A673 (cell line): ENCODE results near the gene CARD11. TPM values are rescaled to one million over a fixed set of nuclear protein-coding genes. Genes with fewer than 3 reads are reported as not detected.

ENCODE experiments used
- BruUV-seq: library from RNA; stranded (reverse); fragments of 400-500 nt; replicated peaks from 2 replicates; lab custom pipeline; 2021; lab: Mats Ljungman, UMichigan
- CTCF ChIA-PET: fragments of 300-600 bp; sonication (Branson Sonifier 250); formaldehyde crosslinking; loops from one replicate; lab custom pipeline; 2022; ENCODE audit warnings: antibody characterized with exemption; lab: Charles Lee
- POLR2A ChIA-PET: fragments of 300-600 bp; sonication (Branson Sonifier 250); formaldehyde crosslinking; loops from one replicate; lab custom pipeline; 2022; ENCODE audit warnings: antibody characterized with exemption; ENCODE audit not compliant: low non-redundant PET; lab: Charles Lee
- DNase-seq: peaks from one replicate; pipeline ENCODE4 v3.0.0-alpha.2; 2015; ENCODE audit warnings: low spot score
- H3K27ac ChIP-seq: fragments of 200-600 bp; sonication (generic); 2 replicates; pipeline ENCODE4 v1.5.1; 2016; ENCODE audit warnings: mixed run types, low read depth, mild to moderate bottlenecking, mixed read lengths, antibody characterized with exemption, low read length; ENCODE audit not compliant: poor library complexity, severe bottlenecking
- H3K27me3 ChIP-seq: fragments of 200-600 bp; sonication (generic); replicated peaks from 2 replicates; pipeline ENCODE4 v1.6.1; 2017; ENCODE audit warnings: mixed run types, low read depth, mild to moderate bottlenecking, mixed read lengths, antibody characterized with exemption, low read length; ENCODE audit not compliant: insufficient read depth, poor library complexity
- H3K36me3 ChIP-seq: fragments of 200-600 bp; sonication (generic); 2 replicates; pipeline ENCODE4 v1.6.1; 2016; ENCODE audit warnings: mixed run types, mild to moderate bottlenecking, mixed read lengths, antibody characterized with exemption, low read length; ENCODE audit not compliant: insufficient read depth, poor library complexity, severe bottlenecking
- H3K4me1 ChIP-seq: fragments of 200-600 bp; sonication (generic); 2 replicates; pipeline ENCODE4 v1.6.1; 2017; ENCODE audit warnings: mixed run types, mild to moderate bottlenecking, mixed read lengths, antibody characterized with exemption, low read length; ENCODE audit not compliant: insufficient read depth, poor library complexity, severe bottlenecking
- H3K4me3 ChIP-seq: fragments of 200-600 bp; sonication (generic); 2 replicates; pipeline ENCODE4 v1.5.1; 2016; ENCODE audit warnings: low read depth, mixed run types, mild to moderate bottlenecking, mixed read lengths, low read length; ENCODE audit not compliant: poor library complexity, severe bottlenecking
- H3K9me3 ChIP-seq: fragments of 200-600 bp; sonication (generic); 2 replicates; pipeline ENCODE4 v1.6.1; 2016; ENCODE audit warnings: mixed run types, low read depth, mild to moderate bottlenecking, mixed read lengths, antibody characterized with exemption, low read length; ENCODE audit not compliant: poor library complexity, severe bottlenecking
- EZH2 ChIP-seq: fragments of 200-600 bp; sonication (generic); IDR thresholded peaks from 2 replicates; pipeline ENCODE4 v1.6.1; 2017; ENCODE audit warnings: borderline replicate concordance, low read depth, mild to moderate bottlenecking, mixed read lengths, antibody characterized with exemption, low read length; ENCODE audit not compliant: poor library complexity, severe bottlenecking
- intact Hi-C: fragments of 100-400 bp; cut with micrococcal nuclease; formaldehyde crosslinking; loops from one replicate; pipeline ENCODE4 v1.10.0; 2022; ENCODE audit not compliant: unreplicated experiment
- total RNA-seq: library from RNA; stranded (reverse); gene quantifications from 2 replicates; pipeline ENCODE4 v1.2.3, GENCODE V29; 2021
- TF ChIP-seq, protein P1 (sequence below): fragments of 300-800, 200-600 bp; sonication (generic); conservative IDR thresholded peaks from 2 replicates; pipeline ENCODE4 v1.5.1; 2017; ENCODE audit warnings: low read depth, mild to moderate bottlenecking, antibody characterized with exemption, low read length, moderate library complexity, mixed read lengths

Gene CARD11
- total RNA-seq, 1 experiment from 2014 or later: 1.8 TPM

DNA sequence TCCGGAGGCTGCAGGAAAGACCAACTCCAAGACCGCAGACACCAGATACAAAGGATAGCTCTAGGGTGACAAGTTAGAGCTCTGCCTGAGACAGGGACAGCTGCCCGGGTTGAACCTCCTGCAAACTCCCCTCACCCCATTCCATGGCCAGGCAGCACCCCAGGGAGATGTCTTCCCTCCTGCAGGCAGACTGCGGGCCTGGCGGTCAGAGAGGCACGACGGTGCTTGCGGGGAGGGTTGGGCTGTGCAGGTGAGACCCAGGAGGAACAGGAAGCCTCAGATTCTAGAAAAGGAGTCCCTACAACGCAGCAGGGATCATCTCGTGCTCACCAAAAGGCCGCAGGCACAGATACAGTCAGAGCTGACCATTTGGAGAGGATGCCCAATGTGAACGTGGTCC is 34.6 kb downstream of the CARD11 start:
- intact Hi-C loops: no loop called here
- Histone ChIP-seq H3K36me3 (no peaks in the 10 kb centered on the region), H3K9me3 (no peaks in the 10 kb centered on the region), H3K4me3 (no peak overlapping the region), H3K27ac (peak overlapping the region; percentile 83), H3K4me1 (peaks cover 15% of the 10 kb centered on the region), H3K27me3 (no peaks in the 10 kb centered on the region)
- TF ChIP-seq EZH2: no peak
- TF ChIP-seq, protein P1, sequence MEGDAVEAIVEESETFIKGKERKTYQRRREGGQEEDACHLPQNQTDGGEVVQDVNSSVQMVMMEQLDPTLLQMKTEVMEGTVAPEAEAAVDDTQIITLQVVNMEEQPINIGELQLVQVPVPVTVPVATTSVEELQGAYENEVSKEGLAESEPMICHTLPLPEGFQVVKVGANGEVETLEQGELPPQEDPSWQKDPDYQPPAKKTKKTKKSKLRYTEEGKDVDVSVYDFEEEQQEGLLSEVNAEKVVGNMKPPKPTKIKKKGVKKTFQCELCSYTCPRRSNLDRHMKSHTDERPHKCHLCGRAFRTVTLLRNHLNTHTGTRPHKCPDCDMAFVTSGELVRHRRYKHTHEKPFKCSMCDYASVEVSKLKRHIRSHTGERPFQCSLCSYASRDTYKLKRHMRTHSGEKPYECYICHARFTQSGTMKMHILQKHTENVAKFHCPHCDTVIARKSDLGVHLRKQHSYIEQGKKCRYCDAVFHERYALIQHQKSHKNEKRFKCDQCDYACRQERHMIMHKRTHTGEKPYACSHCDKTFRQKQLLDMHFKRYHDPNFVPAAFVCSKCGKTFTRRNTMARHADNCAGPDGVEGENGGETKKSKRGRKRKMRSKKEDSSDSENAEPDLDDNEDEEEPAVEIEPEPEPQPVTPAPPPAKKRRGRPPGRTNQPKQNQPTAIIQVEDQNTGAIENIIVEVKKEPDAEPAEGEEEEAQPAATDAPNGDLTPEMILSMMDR: no peak
- DNase-seq: no peak
- CTCF ChIA-PET: interaction anchor here (0.6 kb wide), 1 partner anchor 43 kb away, joined by 5 read pairs; no protein-coding TSS in a partner anchor
- POLR2A ChIA-PET: no interaction called here
- no TSS peak for BruUV-seq

DNA sequence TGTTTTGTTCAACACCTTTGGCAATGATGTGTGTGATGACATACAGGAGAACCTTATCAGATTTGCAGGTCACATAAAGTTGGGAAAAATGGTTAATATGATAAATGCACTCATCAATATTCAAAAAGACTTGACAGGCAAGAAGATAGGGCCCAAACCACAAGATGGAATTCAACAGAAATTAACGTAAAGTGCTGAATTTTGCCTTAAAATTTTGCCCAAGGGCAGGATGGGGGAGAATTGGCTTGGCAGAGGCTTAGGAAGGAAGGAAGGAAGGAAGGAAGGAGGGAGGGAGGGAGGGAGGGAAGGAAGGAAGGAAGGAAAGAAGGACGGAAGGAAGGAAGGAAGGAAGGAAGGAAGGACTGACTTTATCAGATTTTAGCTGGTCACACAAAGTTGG is 35.3 kb downstream of the CARD11 start:
- Histone ChIP-seq H3K27me3 (no peaks in the 10 kb centered on the region), H3K9me3 (no peaks in the 10 kb centered on the region), H3K4me3 (no peak overlapping the region), H3K4me1 (peaks cover 15% of the 10 kb centered on the region), H3K27ac (peak overlapping the region; percentile 62), H3K36me3 (no peaks in the 10 kb centered on the region)
- ChIA-PET POLR2A (interaction anchor here (0.7 kb wide), 1 partner anchor 313 kb away, joined by 5 read pairs; no protein-coding TSS in a partner anchor), CTCF (no interaction called here)
- no peak for TF ChIP-seq EZH2
- TF ChIP-seq, protein P1: no peak
- intact Hi-C loops: no loop called here
- peak; percentile 77 for DNase-seq
- no TSS peak for BruUV-seq

DNA sequence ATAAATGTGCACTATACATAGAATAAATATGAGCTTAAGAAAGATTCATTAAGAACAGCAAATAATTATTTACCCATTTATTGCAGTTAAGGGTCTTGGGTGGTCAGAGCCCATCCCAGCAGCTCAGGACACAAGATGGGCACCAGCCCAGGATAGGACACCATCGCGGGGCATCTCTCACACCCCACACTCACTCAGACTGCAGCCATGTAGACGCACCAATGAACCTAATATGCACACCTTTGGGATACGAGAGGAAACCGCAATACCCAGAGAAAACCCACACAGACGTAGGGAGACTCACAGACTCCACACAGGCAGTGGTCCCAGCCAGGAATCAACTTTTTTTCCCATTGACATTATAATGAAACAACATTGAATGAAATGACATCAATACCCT is 36.0 kb downstream of the CARD11 start:
- peak overlapping the region; percentile 62 for H3K27ac ChIP-seq
- no TSS peak for BruUV-seq
- H3K36me3 ChIP-seq: no peaks in the 10 kb centered on the region
- H3K4me3 ChIP-seq: no peak overlapping the region
- no peaks in the 10 kb centered on the region for H3K9me3 ChIP-seq
- H3K4me1 ChIP-seq: peaks cover 15% of the 10 kb centered on the region
- H3K27me3 ChIP-seq: no peaks in the 10 kb centered on the region
- intact Hi-C loops: no loop called here
- TF ChIP-seq, protein P1: no peak
- no peak for TF ChIP-seq EZH2
- no peak for DNase-seq
- ChIA-PET CTCF (no interaction called here), POLR2A (interaction anchor here (0.7 kb wide), 1 partner anchor 314 kb away, joined by 5 read pairs; no protein-coding TSS in a partner anchor)
